Activated CD8-positive, alpha-beta memory T cell treated with anti-CD3 and anti-CD28 coated beads for 1 hour (primary cell): ENCODE data around the gene KLHL35.

ENCODE experiments used
- DNase-seq, 2 donors: peaks; one replicate each; pipeline ENCODE4 v3.0.0-alpha.2; 2020; ENCODE audit warnings: low read depth in 1 of 2; ENCODE audit errors: extremely low read depth in 1 of 2

KLHL35 gene

GRCh38 chr11:75432911-75433321 lies at the start of gene KLHL35:
TSS of gene KLHL35 (minus strand) at chr11:75433203. CDS start at chr11:75430629, 2,574 bp downstream.
- DNase-seq: no peak

GRCh38 chr11:75481922-75482606 lies 49.1 kb upstream of the KLHL35 start:
- no peak for DNase-seq

- no peak for DNase-seq
Measured at GRCh38 chr11:75481223-75481921, 48.4 kb upstream of the KLHL35 start.

- DNase-seq: no peak
Measured at GRCh38 chr11:75480185-75481175, 47.5 kb upstream of the KLHL35 start.

GRCh38 chr11:75479597-75480145 lies 46.7 kb upstream of the KLHL35 start:
- no peak for DNase-seq

- no peak for DNase-seq
Measured at GRCh38 chr11:75478783-75479596, 46.0 kb upstream of the KLHL35 start.

- DNase-seq: no peak
Measured at GRCh38 chr11:75477614-75477935, 44.6 kb upstream of the KLHL35 start.

- DNase-seq: no peak
Measured at GRCh38 chr11:75476739-75477613, 44.0 kb upstream of the KLHL35 start.

GRCh38 chr11:75475767-75476650 lies 43.0 kb upstream of the KLHL35 start:
- DNase-seq: no peak

- peak; percentile 11 to 46 for DNase-seq
Measured at GRCh38 chr11:75474878-75475766, 42.1 kb upstream of the KLHL35 start.

GRCh38 chr11:75474240-75474639 lies 41.2 kb upstream of the KLHL35 start:
- no peak for DNase-seq

- no peak for DNase-seq
Measured at GRCh38 chr11:75473684-75474083, 40.7 kb upstream of the KLHL35 start.

- DNase-seq: no peak
Measured at GRCh38 chr11:75472081-75472732, 39.2 kb upstream of the KLHL35 start.

GRCh38 chr11:75471176-75471973 lies 38.4 kb upstream of the KLHL35 start:
- no peak for DNase-seq

- DNase-seq: no peak
Measured at GRCh38 chr11:75470476-75471080, 37.6 kb upstream of the KLHL35 start.
